ENCODE data around the gene KAZN. TPM values are rescaled to one million over a fixed set of nuclear protein-coding genes. Genes with fewer than 3 reads are reported as not detected.

The KAZN gene
- total RNA-seq, 2 donors from 2014 or later: 9.8 to 12.2 TPM

DNA sequence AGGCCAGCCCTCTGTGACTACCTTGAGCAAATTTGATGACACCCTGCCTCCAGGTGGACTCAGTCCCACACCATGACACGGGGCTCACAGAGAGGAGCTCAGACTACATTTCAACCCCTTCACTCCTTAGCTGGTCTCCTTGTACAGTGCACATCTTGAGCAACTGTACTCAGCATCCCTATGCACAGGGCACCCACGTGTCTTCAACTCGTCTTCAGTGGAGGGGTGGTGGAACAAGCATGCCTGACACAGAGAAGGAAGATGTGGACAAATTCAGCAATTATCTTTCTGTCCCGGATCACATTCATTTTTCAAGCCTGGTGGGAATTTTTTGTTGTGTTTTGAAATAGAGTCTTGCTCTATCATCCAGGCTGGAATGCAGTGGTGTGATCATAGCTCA is 213.7 kb downstream of the KAZN start:
- no peak overlapping the region for H3K27ac ChIP-seq
- no peak for DNase-seq
- no peaks in the 10 kb centered on the region for H3K9me3 ChIP-seq
- TF ChIP-seq, protein P1, sequence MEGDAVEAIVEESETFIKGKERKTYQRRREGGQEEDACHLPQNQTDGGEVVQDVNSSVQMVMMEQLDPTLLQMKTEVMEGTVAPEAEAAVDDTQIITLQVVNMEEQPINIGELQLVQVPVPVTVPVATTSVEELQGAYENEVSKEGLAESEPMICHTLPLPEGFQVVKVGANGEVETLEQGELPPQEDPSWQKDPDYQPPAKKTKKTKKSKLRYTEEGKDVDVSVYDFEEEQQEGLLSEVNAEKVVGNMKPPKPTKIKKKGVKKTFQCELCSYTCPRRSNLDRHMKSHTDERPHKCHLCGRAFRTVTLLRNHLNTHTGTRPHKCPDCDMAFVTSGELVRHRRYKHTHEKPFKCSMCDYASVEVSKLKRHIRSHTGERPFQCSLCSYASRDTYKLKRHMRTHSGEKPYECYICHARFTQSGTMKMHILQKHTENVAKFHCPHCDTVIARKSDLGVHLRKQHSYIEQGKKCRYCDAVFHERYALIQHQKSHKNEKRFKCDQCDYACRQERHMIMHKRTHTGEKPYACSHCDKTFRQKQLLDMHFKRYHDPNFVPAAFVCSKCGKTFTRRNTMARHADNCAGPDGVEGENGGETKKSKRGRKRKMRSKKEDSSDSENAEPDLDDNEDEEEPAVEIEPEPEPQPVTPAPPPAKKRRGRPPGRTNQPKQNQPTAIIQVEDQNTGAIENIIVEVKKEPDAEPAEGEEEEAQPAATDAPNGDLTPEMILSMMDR (IDR thresholded peaks at IDR 0.05): no peak
- no peaks in the 10 kb centered on the region for H3K4me1 ChIP-seq
- intact Hi-C loops (cut with DNase I): no loop called here
- no peak overlapping the region for H3K4me3 ChIP-seq
- no peak overlapping the region for H3K9ac ChIP-seq (ENCODE audit: low read depth in 2 of 2, low read length in 2 of 2)
- H3K27me3 ChIP-seq: no peaks in the 10 kb centered on the region
- H3K36me3 ChIP-seq: no peaks in the 10 kb centered on the region

DNA sequence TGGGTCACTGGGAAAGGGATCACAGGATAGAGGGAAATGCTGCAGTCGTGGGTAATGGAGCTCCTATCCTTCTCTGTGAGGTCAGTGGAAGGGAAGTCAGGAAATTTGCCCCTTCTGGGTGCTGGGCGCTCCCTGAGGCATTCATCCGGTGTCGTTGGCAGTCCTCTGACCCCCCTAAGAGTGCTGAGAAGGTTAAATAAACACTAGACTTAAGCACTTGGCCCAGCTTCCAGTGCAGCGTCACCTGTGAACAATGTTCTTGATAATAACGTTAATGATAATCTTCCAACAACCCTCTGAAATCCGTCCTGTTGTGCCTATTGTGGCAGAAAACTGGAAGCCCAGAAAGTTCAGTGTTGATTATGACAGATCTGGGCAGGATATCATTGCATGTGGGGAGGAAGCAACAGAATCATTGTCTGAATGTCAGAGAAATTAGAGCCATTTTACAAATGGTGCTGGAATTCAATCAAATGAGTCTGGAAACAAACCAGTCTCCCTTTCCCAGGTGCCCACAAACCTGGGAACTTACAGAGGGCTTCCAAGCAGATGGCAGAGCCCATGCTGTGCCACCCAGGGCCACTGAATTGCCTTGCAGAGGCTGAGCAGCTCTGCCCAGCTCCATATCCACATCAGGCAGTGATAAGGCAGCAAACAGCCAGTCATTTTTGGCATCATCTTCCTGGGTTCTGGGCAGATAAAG is 216.8 kb downstream of the KAZN start:
- intact Hi-C loops (cut with DNase I): no loop called here
- H3K9me3 ChIP-seq: no peaks in the 10 kb centered on the region
- H3K27me3 ChIP-seq: no peaks in the 10 kb centered on the region
- no peak overlapping the region for H3K27ac ChIP-seq
- no peak overlapping the region for H3K4me3 ChIP-seq
- H3K36me3 ChIP-seq: no peaks in the 10 kb centered on the region
- H3K9ac ChIP-seq (ENCODE audit: low read depth in 2 of 2, low read length in 2 of 2): no peak overlapping the region
- DNase-seq: no peak
- no peaks in the 10 kb centered on the region for H3K4me1 ChIP-seq
- TF ChIP-seq, protein P1 (IDR thresholded peaks at IDR 0.05): no peak

DNA sequence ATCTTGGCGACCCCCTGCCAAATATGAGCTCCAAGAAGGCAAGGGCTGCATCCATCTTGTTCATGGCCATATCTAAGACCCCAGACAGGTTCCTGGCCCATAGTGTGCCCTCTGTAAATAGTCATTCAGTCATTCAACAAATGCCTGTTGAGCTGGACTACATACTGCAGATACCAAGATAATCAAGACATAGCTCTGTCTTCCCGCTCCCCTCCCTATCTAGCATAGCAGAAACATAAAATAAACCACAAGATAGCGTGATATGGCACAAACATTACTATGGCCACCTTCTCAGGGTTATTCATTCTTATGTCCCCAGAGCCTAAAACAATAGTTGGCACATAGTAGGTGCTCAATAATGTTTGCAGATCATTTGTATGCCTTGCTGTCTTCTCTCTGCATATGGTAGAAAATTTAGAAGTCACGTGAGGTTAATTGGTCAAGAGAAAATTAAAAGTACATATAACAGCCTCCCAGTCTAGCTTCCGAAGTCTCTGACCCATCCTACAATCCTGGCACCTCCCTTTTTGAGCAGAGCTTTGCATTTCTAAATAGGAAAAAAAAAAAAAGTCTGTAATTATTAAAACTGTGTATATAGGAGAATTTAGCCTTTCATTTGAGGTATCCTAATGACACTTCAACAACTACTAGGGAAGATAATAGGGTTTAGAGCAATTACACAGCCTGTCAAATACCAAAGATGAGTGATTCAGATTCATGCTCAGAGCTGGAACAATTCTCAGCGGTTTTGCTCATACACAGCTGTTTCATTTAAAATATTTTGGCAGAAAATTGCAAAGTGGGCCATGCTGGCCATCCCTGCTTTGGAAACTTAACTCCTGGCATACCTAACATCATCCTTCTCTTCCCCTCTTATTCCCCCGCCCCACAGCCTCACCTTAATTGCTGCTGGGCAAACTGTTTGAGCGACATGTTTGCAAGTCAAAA is 219.0 kb downstream of the KAZN start:
- Histone ChIP-seq H3K27ac (no peak overlapping the region), H3K36me3 (no peaks in the 10 kb centered on the region), H3K27me3 (no peaks in the 10 kb centered on the region), H3K4me3 (no peak overlapping the region), H3K4me1 (no peaks in the 10 kb centered on the region), H3K9me3 (no peaks in the 10 kb centered on the region), H3K9ac (ENCODE audit: low read depth in 2 of 2, low read length in 2 of 2) (no peak overlapping the region)
- TF ChIP-seq, protein P1 (IDR thresholded peaks at IDR 0.05): no peak
- intact Hi-C loops (cut with DNase I): no loop called here
- DNase-seq: no peak

DNA sequence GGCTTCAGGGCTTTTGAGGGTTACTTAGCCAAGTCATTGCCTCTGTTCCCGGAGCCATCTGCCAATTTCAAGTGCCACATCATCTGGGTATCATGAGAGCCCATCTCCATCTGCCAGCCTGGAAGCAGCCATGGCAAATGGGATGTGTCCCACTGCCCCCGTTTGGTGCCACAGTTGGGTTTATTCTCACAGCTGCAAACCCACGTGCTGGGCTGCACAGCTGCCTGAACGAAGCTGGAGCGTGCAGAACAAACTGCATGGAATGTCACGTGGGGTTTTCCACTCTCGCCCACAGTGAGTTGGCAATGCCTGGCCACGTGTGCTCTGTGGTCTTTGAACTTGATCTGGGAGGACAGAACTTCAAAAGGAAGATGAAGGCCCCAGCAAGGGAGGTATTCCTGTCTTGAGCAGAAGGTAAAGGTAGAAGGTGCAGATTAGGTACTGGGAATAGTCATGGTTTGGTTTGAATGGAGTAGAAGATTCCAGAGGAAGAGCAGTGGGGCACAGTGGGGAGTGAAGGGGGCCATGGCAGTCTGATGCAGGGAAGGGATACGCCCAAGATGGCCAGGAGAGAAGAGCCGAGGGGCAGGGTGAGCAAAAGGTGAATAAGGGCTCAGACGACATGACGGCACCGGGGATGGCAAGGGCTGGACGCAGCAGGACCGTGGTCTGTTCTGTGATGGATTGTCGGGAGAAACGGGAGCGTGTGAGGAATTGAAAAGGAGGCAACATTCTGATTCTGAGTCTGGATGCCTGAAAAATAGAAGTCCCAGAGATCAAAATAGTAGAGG is 222.0 kb downstream of the KAZN start:
- H3K27ac ChIP-seq: no peak overlapping the region
- no peak overlapping the region for H3K9ac ChIP-seq (ENCODE audit: low read depth in 2 of 2, low read length in 2 of 2)
- no peaks in the 10 kb centered on the region for H3K4me1 ChIP-seq
- H3K9me3 ChIP-seq: no peaks in the 10 kb centered on the region
- TF ChIP-seq, protein P1 (IDR thresholded peaks at IDR 0.05): no peak
- no peaks in the 10 kb centered on the region for H3K36me3 ChIP-seq
- DNase-seq: no peak
- no peaks in the 10 kb centered on the region for H3K27me3 ChIP-seq
- no peak overlapping the region for H3K4me3 ChIP-seq
- intact Hi-C loops (cut with DNase I): no loop called here

DNA sequence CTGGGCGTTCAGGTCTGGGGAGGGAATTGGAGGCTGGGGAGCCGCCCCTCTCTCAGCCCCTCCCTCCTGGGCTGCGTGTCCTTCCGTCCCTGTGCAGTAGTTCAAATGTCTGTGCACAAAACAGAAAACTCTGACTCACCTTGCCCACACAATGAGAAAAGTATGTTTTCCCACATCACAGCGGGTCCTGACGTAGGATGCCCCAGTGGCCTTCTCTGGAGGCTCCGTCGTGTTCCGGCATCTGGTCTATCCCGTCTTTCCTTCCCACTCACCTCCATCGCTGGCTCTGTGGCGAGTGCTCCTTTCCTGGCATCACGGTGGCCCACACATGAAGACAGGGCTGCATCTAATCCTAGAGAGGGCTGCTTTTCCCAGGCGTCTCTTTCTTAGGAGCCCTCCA is 224.0 kb downstream of the KAZN start:
- TF ChIP-seq, protein P1 (IDR thresholded peaks at IDR 0.05): no peak
- H3K4me1 ChIP-seq: no peaks in the 10 kb centered on the region
- no peaks in the 10 kb centered on the region for H3K27me3 ChIP-seq
- no peak for DNase-seq
- intact Hi-C loops (cut with DNase I): no loop called here
- H3K36me3 ChIP-seq: no peaks in the 10 kb centered on the region
- no peaks in the 10 kb centered on the region for H3K9me3 ChIP-seq
- H3K27ac ChIP-seq: no peak overlapping the region
- H3K4me3 ChIP-seq: no peak overlapping the region
- H3K9ac ChIP-seq (ENCODE audit: low read depth in 2 of 2, low read length in 2 of 2): no peak overlapping the region

Measured in colonic mucosa (tissue), 4 donors.